HepG2 (cell line): ENCODE data around the gene ESPNL. TPM values are rescaled to one million over a fixed set of nuclear protein-coding genes. Genes with fewer than 3 reads are reported as not detected.

Experiments used
- AHDC1 ChIP-seq: sonication (generic); formaldehyde crosslinking; IDR thresholded peaks from 2 replicates; pipeline ENCODE4 v1.5.1; 2020; ENCODE audit warnings: mild to moderate bottlenecking, missing genetic modification reagents, borderline replicate concordance
- ARHGAP35 ChIP-seq: sonication (generic); formaldehyde crosslinking; IDR thresholded peaks from 2 replicates; pipeline ENCODE4 v1.9.0; 2022; ENCODE audit warnings: mild to moderate bottlenecking, inconsistent platforms, moderate library complexity, missing genetic modification reagents, borderline replicate concordance
- ATF3 ChIP-seq: sonication (generic); formaldehyde crosslinking; IDR thresholded peaks from 2 replicates; pipeline ENCODE4 v1.4.0; 2020; ENCODE audit warnings: missing genetic modification reagents
- CBX2 ChIP-seq, 2 experiments: fragments of 200-600 bp in 1 of 2; sonication (generic); formaldehyde crosslinking in 1 of 2; IDR thresholded peaks; 2 replicates each; pipeline versions ENCODE4 v1.7.0 to v1.8.1; 2018 to 2022; ENCODE audit warnings: low read depth in 2 of 2, low read length in 1 of 2, mild to moderate bottlenecking in 1 of 2, missing genetic modification reagents in 1 of 2
- EEA1 ChIP-seq: sonication (generic); formaldehyde crosslinking; IDR thresholded peaks from 2 replicates; pipeline ENCODE4 v1.5.1; 2020; ENCODE audit warnings: mild to moderate bottlenecking, missing genetic modification reagents, borderline replicate concordance
- HNF4A ChIP-seq: sonication (generic); formaldehyde crosslinking; IDR thresholded peaks from 2 replicates; pipeline ENCODE4 v1.4.0; 2020; ENCODE audit warnings: missing genetic modification reagents
- NCOA1 ChIP-seq: sonication (generic); formaldehyde crosslinking; IDR thresholded peaks from 2 replicates; pipeline ENCODE4 v1.9.0; 2021; ENCODE audit warnings: missing genetic modification reagents
- RAD21 ChIP-seq: fragments of 450-650 bp; formaldehyde crosslinking; IDR thresholded peaks from 2 replicates; pipeline ENCODE4 v1.5.0; 2020; ENCODE audit warnings: mild to moderate bottlenecking
- SP1 ChIP-seq, 2 experiments: fragments of 450-650 bp in 1 of 2; sonication (generic) in 1 of 2; formaldehyde crosslinking in 1 of 2; IDR thresholded peaks; 2 replicates each; pipeline versions ENCODE4 v1.4.0 to v1.6.1; 2016 to 2020; ENCODE audit warnings: missing genetic modification reagents in 1 of 2
- ZNF276 ChIP-seq: sonication (generic); formaldehyde crosslinking; IDR thresholded peaks from 2 replicates; pipeline ENCODE4 v1.4.0; 2020; ENCODE audit warnings: mild to moderate bottlenecking, low read depth, missing genetic modification reagents
- ZNF574 ChIP-seq: sonication (generic); formaldehyde crosslinking; IDR thresholded peaks from 2 replicates; pipeline ENCODE4 v1.4.0; 2020; ENCODE audit warnings: missing genetic modification reagents
- ZNF704 ChIP-seq: sonication (generic); formaldehyde crosslinking; IDR thresholded peaks from 2 replicates; pipeline ENCODE4 v1.8.1; 2023; ENCODE audit warnings: mild to moderate bottlenecking, inconsistent platforms, moderate library complexity, missing genetic modification reagents, borderline replicate concordance
- ZNF816 ChIP-seq: sonication (generic); formaldehyde crosslinking; IDR thresholded peaks from 2 replicates; pipeline ENCODE4 v1.8.0; 2022; ENCODE audit warnings: missing genetic modification reagents, mild to moderate bottlenecking, borderline replicate concordance
- polyA plus RNA-seq, 8 experiments: library from polyadenylated mRNA; depleted of rRNA in 3 of 8; stranded (reverse) in 7 of 8; unstranded in 1 of 8; fragments of >200 nt; fragmentation: Illumina TruSeq in 4 of 8; extraction: Trizol in 4 of 8; gene quantifications; 2 replicates each; pipeline versions ENCODE4 v1.2.1 to v1.2.3, GENCODE V29; 2011 to 2016; ENCODE audit warnings: low read depth in 4 of 8, missing spikeins in 1 of 8, mixed read lengths in 1 of 8; ENCODE audit not compliant: insufficient read depth in 1 of 8
- total RNA-seq, 5 experiments: library from RNA; depleted of rRNA; stranded (reverse); fragments of >200 nt; fragmentation: Illumina TruSeq; extraction: Trizol; gene quantifications; 2 replicates each; pipeline ENCODE4 v1.2.3, GENCODE V29; 2016; ENCODE audit warnings: low read depth in 1 of 5

Gene ESPNL
- total and polyA plus RNA-seq, 2 of the 13 experiments (the other 11 are each of a cell fraction or from before 2014, with no cell fraction given) = 0.45 to 0.80 TPM

- TF ChIP-seq AHDC1 (CRISPR knock-in tag) (peak; percentile 72), ZNF816 (CRISPR knock-in tag) (peak; percentile 62; the same call in 1 of the 2 replicates), EEA1 (CRISPR knock-in tag) (0 out of 2 replicates have a peak, but pooled peaks have one; percentile 36), CBX2 (IDR thresholded peaks at IDR 0.05; ENCODE audit: low read depth, low read length) (no peak), CBX2 (CRISPR knock-in tag; IDR thresholded peaks at IDR 0.05; ENCODE audit: low read depth) (0 out of 2 replicates have a peak, but pooled peaks have one; percentile 41), ZNF276 (CRISPR knock-in tag) (no peak; the same call in 1 of the 2 replicates), SP1 (IDR thresholded peaks at IDR 0.05) (no peak), SP1 (CRISPR knock-in tag; IDR thresholded peaks at IDR 0.05) (peak; percentile 73), ZNF704 (CRISPR knock-in tag) (peak; percentile 87; the same call in 1 of the 2 replicates), ATF3 (CRISPR knock-in tag) (peak; percentile 59), NCOA1 (CRISPR knock-in tag) (0 out of 2 replicates have a peak, but pooled peaks have one; percentile 39), RAD21 (CRISPR knock-in tag) (peak; percentile 75), HNF4A (CRISPR knock-in tag) (peak; percentile 31), ARHGAP35 (CRISPR knock-in tag) (peak; percentile 82), ZNF574 (CRISPR knock-in tag) (peak; percentile 88)
These were observed 39.4 kb upstream of the ESPNL start, which contains the start of gene SCLY (continued) for GRCh38 chr2:238060542-238061314.
